HepG2 (cell line): ENCODE results near the gene NCOA7.

Experiments used
- ATF1 ChIP-seq: IDR thresholded peaks from 2 replicates; pipeline ENCODE4 v1.6.1; 2016; ENCODE audit warnings: mild to moderate bottlenecking, control low read depth
- CTCF ChIP-seq: sonication (generic); formaldehyde crosslinking; IDR thresholded peaks from 2 replicates; pipeline ENCODE4 v1.5.0; 2020; ENCODE audit warnings: mild to moderate bottlenecking, missing genetic modification reagents, moderate library complexity
- EP300 ChIP-seq, 3 experiments: sonication (generic) in 1 of 3; formaldehyde crosslinking in 1 of 3; IDR thresholded peaks; 2 replicates each; pipeline versions ENCODE4 v1.5.1 to v1.6.1; 2011 to 2020; ENCODE audit warnings: low read depth in 2 of 3, low read length in 2 of 3, borderline replicate concordance in 1 of 3, improper control_type of control experiment in 1 of 3, mild to moderate bottlenecking in 1 of 3, missing genetic modification reagents in 1 of 3, moderate library complexity in 1 of 3
- HDAC6 ChIP-seq: fragments of 200-600 bp; sonication (generic); IDR thresholded peaks from 2 replicates; pipeline ENCODE4 v1.7.0; 2017; ENCODE audit warnings: mild to moderate bottlenecking, antibody characterized with exemption, low read length, low read depth
- MTA1 ChIP-seq: sonication (generic); formaldehyde crosslinking; IDR thresholded peaks from 2 replicates; pipeline ENCODE4 v1.4.0; 2020; ENCODE audit warnings: missing genetic modification reagents, mild to moderate bottlenecking, borderline replicate concordance
- PATZ1 ChIP-seq: sonication (generic); formaldehyde crosslinking; IDR thresholded peaks from 2 replicates; pipeline ENCODE4 v1.4.0; 2020; ENCODE audit warnings: missing genetic modification reagents
- SP4 ChIP-seq: sonication (generic); formaldehyde crosslinking; IDR thresholded peaks from 2 replicates; pipeline ENCODE4 v1.8.1; 2023; ENCODE audit warnings: mild to moderate bottlenecking, missing genetic modification reagents
- TARDBP ChIP-seq: sonication (generic); formaldehyde crosslinking; IDR thresholded peaks from 2 replicates; pipeline ENCODE4 v1.8.0; 2022; ENCODE audit warnings: mild to moderate bottlenecking, missing genetic modification reagents
- TFE3 ChIP-seq: IDR thresholded peaks from 2 replicates; pipeline ENCODE4 v1.6.1; 2016
- ZNF121 ChIP-seq: sonication (generic); formaldehyde crosslinking; IDR thresholded peaks from 2 replicates; pipeline ENCODE4 v1.5.0; 2020; ENCODE audit warnings: mild to moderate bottlenecking, missing genetic modification reagents
- ZNF180 ChIP-seq: sonication (generic); formaldehyde crosslinking; IDR thresholded peaks from 2 replicates; pipeline ENCODE4 v1.4.0; 2020; ENCODE audit warnings: low read depth, missing genetic modification reagents, borderline replicate concordance
- ZNF234 ChIP-seq: sonication (generic); formaldehyde crosslinking; conservative IDR thresholded peaks from 2 replicates; pipeline ENCODE4 v1.5.1; 2020; ENCODE audit warnings: mild to moderate bottlenecking, missing genetic modification reagents
- ZNF639 ChIP-seq: conservative IDR thresholded peaks from 2 replicates; pipeline ENCODE4 v1.6.1; 2018; ENCODE audit warnings: missing genetic modification reagents
- TF ChIP-seq, protein P1 (sequence below), 2 experiments: fragments of 450-650 bp in 1 of 2; sonication (generic) in 1 of 2; formaldehyde crosslinking in 1 of 2; IDR thresholded peaks; 2 replicates each; pipeline versions ENCODE4 v1.6.1 to v1.8.0; 2016 to 2022; ENCODE audit warnings: antibody characterized with exemption in 1 of 2, mild to moderate bottlenecking in 1 of 2, missing genetic modification reagents in 1 of 2

GRCh38 chr6:125751334-125751916 is 39.3 kb upstream of the NCOA7 start:
- TF ChIP-seq TFE3 (CRISPR knock-in tag) = no peak
- TF ChIP-seq, protein P1, sequence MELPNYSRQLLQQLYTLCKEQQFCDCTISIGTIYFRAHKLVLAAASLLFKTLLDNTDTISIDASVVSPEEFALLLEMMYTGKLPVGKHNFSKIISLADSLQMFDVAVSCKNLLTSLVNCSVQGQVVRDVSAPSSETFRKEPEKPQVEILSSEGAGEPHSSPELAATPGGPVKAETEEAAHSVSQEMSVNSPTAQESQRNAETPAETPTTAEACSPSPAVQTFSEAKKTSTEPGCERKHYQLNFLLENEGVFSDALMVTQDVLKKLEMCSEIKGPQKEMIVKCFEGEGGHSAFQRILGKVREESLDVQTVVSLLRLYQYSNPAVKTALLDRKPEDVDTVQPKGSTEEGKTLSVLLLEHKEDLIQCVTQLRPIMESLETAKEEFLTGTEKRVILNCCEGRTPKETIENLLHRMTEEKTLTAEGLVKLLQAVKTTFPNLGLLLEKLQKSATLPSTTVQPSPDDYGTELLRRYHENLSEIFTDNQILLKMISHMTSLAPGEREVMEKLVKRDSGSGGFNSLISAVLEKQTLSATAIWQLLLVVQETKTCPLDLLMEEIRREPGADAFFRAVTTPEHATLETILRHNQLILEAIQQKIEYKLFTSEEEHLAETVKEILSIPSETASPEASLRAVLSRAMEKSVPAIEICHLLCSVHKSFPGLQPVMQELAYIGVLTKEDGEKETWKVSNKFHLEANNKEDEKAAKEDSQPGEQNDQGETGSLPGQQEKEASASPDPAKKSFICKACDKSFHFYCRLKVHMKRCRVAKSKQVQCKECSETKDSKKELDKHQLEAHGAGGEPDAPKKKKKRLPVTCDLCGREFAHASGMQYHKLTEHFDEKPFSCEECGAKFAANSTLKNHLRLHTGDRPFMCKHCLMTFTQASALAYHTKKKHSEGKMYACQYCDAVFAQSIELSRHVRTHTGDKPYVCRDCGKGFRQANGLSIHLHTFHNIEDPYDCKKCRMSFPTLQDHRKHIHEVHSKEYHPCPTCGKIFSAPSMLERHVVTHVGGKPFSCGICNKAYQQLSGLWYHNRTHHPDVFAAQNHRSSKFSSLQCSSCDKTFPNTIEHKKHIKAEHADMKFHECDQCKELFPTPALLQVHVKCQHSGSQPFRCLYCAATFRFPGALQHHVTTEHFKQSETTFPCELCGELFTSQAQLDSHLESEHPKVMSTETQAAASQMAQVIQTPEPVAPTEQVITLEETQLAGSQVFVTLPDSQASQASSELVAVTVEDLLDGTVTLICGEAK (IDR thresholded peaks at IDR 0.05) = no peak
- TF ChIP-seq, protein P1 (CRISPR knock-in tag; IDR thresholded peaks at IDR 0.05) = no peak
- no peak for TF ChIP-seq CTCF (CRISPR knock-in tag)
- no peak for TF ChIP-seq ZNF639 (CRISPR knock-in tag)
- TF ChIP-seq ATF1 (CRISPR knock-in tag) = no peak
- no peak for TF ChIP-seq SP4 (CRISPR knock-in tag)
- no peak for TF ChIP-seq EP300 (IDR thresholded peaks at IDR 0.05; ENCODE audit: low read depth in 2 of 2, low read length in 2 of 2)
- no peak for TF ChIP-seq EP300 (CRISPR knock-in tag; IDR thresholded peaks at IDR 0.05; ENCODE audit: borderline replicate concordance)
- no peak for TF ChIP-seq PATZ1 (CRISPR knock-in tag)
- TF ChIP-seq ZNF180 (CRISPR knock-in tag) = no peak
- no peak for TF ChIP-seq HDAC6
- TF ChIP-seq TARDBP = no peak
- TF ChIP-seq ZNF234 (CRISPR knock-in tag) = no peak
- no peak for TF ChIP-seq ZNF121 (CRISPR knock-in tag)
- TF ChIP-seq MTA1 (CRISPR knock-in tag) = no peak
